CD14-positive monocyte (primary cell): ENCODE results near the gene PELI1. TPM values are rescaled to one million over a fixed set of nuclear protein-coding genes. Genes with fewer than 3 reads are reported as not detected.
"Not testable (repeated sequence)": the region's sequence is repeated elsewhere in the genome, so short reads cannot be mapped to it uniquely, and the experiment has no call there.

Source experiments
- DNase-seq, 3 donors: peaks; one replicate each; pipeline ENCODE4 v3.0.0-alpha.2; 2011 to 2022
- H2AFZ ChIP-seq: 2 replicates; pipeline ENCODE4 v1.6.0; 2012; ENCODE audit warnings: mild to moderate bottlenecking, low read depth, low read length, inconsistent platforms; ENCODE audit not compliant: insufficient read depth, poor library complexity, severe bottlenecking
- H3K27ac ChIP-seq, 2 donors: 1 replicate in 1 of 2; 2 replicates in 1 of 2; pipeline ENCODE4 v1.5.1; 2012 to 2013; ENCODE audit warnings: low read length in 2 of 2, control low read depth in 1 of 2, inconsistent platforms in 1 of 2, low read depth in 1 of 2, mild to moderate bottlenecking in 1 of 2
- H3K27me3 ChIP-seq, 2 donors: one replicate each; pipeline versions ENCODE4 v1.6.0 to v1.6.1; 2011 to 2013; ENCODE audit warnings: low read length in 2 of 2; ENCODE audit not compliant: control insufficient read depth in 2 of 2, insufficient read depth in 2 of 2
- H3K36me3 ChIP-seq, 2 donors: replicated peaks in 1 of 2; 1 replicate in 1 of 2; 2 replicates in 1 of 2; pipeline versions ENCODE4 v1.5.1 to v1.6.1; 2012 to 2013; ENCODE audit warnings: low read length in 2 of 2, control low read depth in 1 of 2, inconsistent platforms in 1 of 2, mild to moderate bottlenecking in 1 of 2; ENCODE audit not compliant: insufficient read depth in 2 of 2, control insufficient read depth in 1 of 2
- H3K4me1 ChIP-seq, 2 donors: 1 replicate in 1 of 2; 2 replicates in 1 of 2; pipeline versions ENCODE4 v1.5.1 to v1.6.1; 2012 to 2013; ENCODE audit warnings: low read length in 2 of 2, control low read depth in 1 of 2, inconsistent platforms in 1 of 2, mild to moderate bottlenecking in 1 of 2, moderate library complexity in 1 of 2; ENCODE audit not compliant: insufficient read depth in 2 of 2, control insufficient read depth in 1 of 2
- H3K4me2 ChIP-seq: replicated peaks from 2 replicates; pipeline ENCODE3; 2012; ENCODE audit warnings: low read length, moderate library complexity, mild to moderate bottlenecking; ENCODE audit not compliant: poor library complexity, severe bottlenecking; ENCODE audit errors: extremely low read depth
- H3K4me3 ChIP-seq, 3 experiments: fragments of 200-600 bp in 1 of 3; sonication (generic) in 1 of 3; replicated peaks in 1 of 3; 1 replicate in 2 of 3; 2 replicates in 1 of 3; pipeline ENCODE4 v1.5.1; 2011 to 2013; ENCODE audit warnings: low read length in 3 of 3, mild to moderate bottlenecking in 3 of 3, control low read depth in 2 of 3, low read depth in 2 of 3, inconsistent platforms in 1 of 3, moderate library complexity in 1 of 3
- H3K79me2 ChIP-seq: 2 replicates; pipeline ENCODE4 v1.6.0; 2012; ENCODE audit warnings: mild to moderate bottlenecking, control low read depth, inconsistent platforms, low read length, moderate library complexity; ENCODE audit not compliant: insufficient read depth
- H3K9ac ChIP-seq: 2 replicates; pipeline ENCODE4 v1.6.0; 2017; ENCODE audit warnings: low read length, mild to moderate bottlenecking; ENCODE audit not compliant: insufficient read depth, poor library complexity, severe bottlenecking
- H3K9me3 ChIP-seq, 2 donors: replicated peaks in 1 of 2; 1 replicate in 1 of 2; 2 replicates in 1 of 2; pipeline versions ENCODE4 v1.5.1 to v1.6.1; 2012 to 2013; ENCODE audit warnings: low read length in 2 of 2, control low read depth in 1 of 2; ENCODE audit not compliant: control insufficient read depth in 1 of 2, insufficient read depth in 1 of 2
- H4K20me1 ChIP-seq: 2 replicates; pipeline ENCODE4 v1.6.0; 2012; ENCODE audit warnings: mild to moderate bottlenecking, low read length, control low read depth, moderate library complexity; ENCODE audit not compliant: insufficient read depth
- H3K27ac Mint-ChIP-seq, 7 donors: one replicate each; pipeline ENCODE4 v1.8.0; 2020; ENCODE audit warnings: mild to moderate bottlenecking in 7 of 7, mixed read lengths in 7 of 7, moderate library complexity in 6 of 7, inconsistent platforms in 2 of 7
- H3K27me3 Mint-ChIP-seq, 3 donors: one replicate each; pipeline ENCODE4 v1.8.0; 2021 to 2022; ENCODE audit warnings: low read depth in 3 of 3, mild to moderate bottlenecking in 3 of 3, mixed read lengths in 3 of 3, moderate library complexity in 3 of 3, inconsistent platforms in 1 of 3
- H3K36me3 Mint-ChIP-seq, 2 donors: one replicate each; pipeline ENCODE4 v1.8.0; 2020; ENCODE audit warnings: mixed read lengths in 2 of 2, inconsistent platforms in 1 of 2, mild to moderate bottlenecking in 1 of 2
- H3K4me1 Mint-ChIP-seq: one replicate; pipeline ENCODE4 v1.8.0; 2020; ENCODE audit warnings: mild to moderate bottlenecking, mixed read lengths
- H3K4me3 Mint-ChIP-seq, 2 donors: one replicate each; pipeline ENCODE4 v1.8.0; 2020; ENCODE audit warnings: mild to moderate bottlenecking in 2 of 2, mixed read lengths in 2 of 2, moderate library complexity in 1 of 2
- H3K9me3 Mint-ChIP-seq, 7 donors: one replicate each; pipeline ENCODE4 v1.8.0; 2020 to 2022; ENCODE audit warnings: mixed read lengths in 7 of 7, mild to moderate bottlenecking in 6 of 7, moderate library complexity in 6 of 7, inconsistent platforms in 2 of 7
- CTCF ChIP-seq: fragments of 200-600 bp; IDR thresholded peaks from one replicate; pipeline ENCODE4 v1.8.0; 2022; ENCODE audit warnings: antibody characterized with exemption, mild to moderate bottlenecking
- WGBS: methylation state at CpG from one replicate; pipeline ENCODE4 v1.1.5; 2013; ENCODE audit warnings: missing lambda C conversion rate; ENCODE audit not compliant: insufficient coverage; 5-methylcytosine and 5-hydroxymethylcytosine counted together
- intact Hi-C, 2 donors: fragments of 100-400 bp; cut with micrococcal nuclease; formaldehyde crosslinking; loops; one replicate each; pipeline versions ENCODE4 v1.15.0 to v1.15.1; 2023
- polyA plus RNA-seq, 3 donors: library from polyadenylated mRNA; depleted of rRNA in 1 of 3; unstranded in 2 of 3; stranded (reverse) in 1 of 3; fragments of 300-500 nt in 2 of 3; fragments of >200 nt in 1 of 3; fragmentation: Illumina TruSeq in 2 of 3; gene quantifications; 1 replicate in 2 of 3; 2 replicates in 1 of 3; pipeline ENCODE4 v1.2.3, GENCODE V29; 2012 to 2021

Gene PELI1
- polyA plus RNA-seq, 3 donors, result 44.7 to 106 (median 53.6) TPM

- Histone ChIP-seq H3K79me2 (peaks cover 42% of the 10 kb centered on the region), H3K4me1 (peaks cover 6 to 12% of the 10 kb centered on the region in 2 donors), H2AFZ (no peak overlapping the region), H3K27ac (peak overlapping the region in 1 of 2 donors; percentile 59), H3K4me2 (no peak overlapping the region), H3K4me3 (no peak overlapping the region), H3K9ac (no peak overlapping the region), H4K20me1 (peaks cover 100% of the 10 kb centered on the region), H3K9me3 (no peaks in the 10 kb centered on the region), H3K27me3 (no peaks in the 10 kb centered on the region), H3K36me3 (peaks cover 59 to 78% of the 10 kb centered on the region in 2 donors)
- Mint-ChIP-seq H3K4me1 (peaks cover 19% of the 10 kb centered on the region), H3K9me3 (no peaks in the 10 kb centered on the region), H3K27ac (peak overlapping the region in 5 of 7 donors; percentile 17 to 83 (median 65)), H3K27me3 (peaks cover 0 to 1% (median 0%) of the 10 kb centered on the region in 3 donors), H3K36me3 (peaks cover 67 to 87% of the 10 kb centered on the region in 2 donors), H3K4me3 (no peak overlapping the region)
- intact Hi-C loops, result no loop called here
- TF ChIP-seq CTCF, result no peak
- peak in 1 of 3 donors; percentile 4 for DNase-seq
- WGBS, result no CpG with 5 or more reads among the region's 5 CpGs
Observed at GRCh38 chr2:64105670-64106461, 38.4 kb downstream of the PELI1 start.

- Mint-ChIP-seq H3K27ac (no peak overlapping the region), H3K4me1 (peaks cover 16% of the 10 kb centered on the region), H3K27me3 (peaks cover 0 to 1% (median 0%) of the 10 kb centered on the region in 3 donors), H3K9me3 (no peaks in the 10 kb centered on the region), H3K4me3 (no peak overlapping the region), H3K36me3 (peaks cover 72 to 91% of the 10 kb centered on the region in 2 donors)
- H3K4me1 ChIP-seq, result peaks cover 6 to 12% of the 10 kb centered on the region in 2 donors
- H3K27ac ChIP-seq, result no peak overlapping the region
- no peaks in the 10 kb centered on the region for H3K27me3 ChIP-seq
- intact Hi-C loops, result no loop called here
- no peaks in the 10 kb centered on the region for H3K9me3 ChIP-seq
- no peak for TF ChIP-seq CTCF
- H3K4me2 ChIP-seq, result no peak overlapping the region
- H4K20me1 ChIP-seq, result peaks cover 100% of the 10 kb centered on the region
- no peak overlapping the region for H3K4me3 ChIP-seq
- DNase-seq, result no peak
- peaks cover 66 to 87% of the 10 kb centered on the region in 2 donors for H3K36me3 ChIP-seq
- H3K9ac ChIP-seq, result no peak overlapping the region
- peaks cover 33% of the 10 kb centered on the region for H3K79me2 ChIP-seq
- H2AFZ ChIP-seq, result no peak overlapping the region
- WGBS, result no CpG with 5 or more reads among the region's 1 CpG
Observed at GRCh38 chr2:64104933-64105332, 39.3 kb downstream of the PELI1 start.

- intact Hi-C loops, H3K27ac ChIP-seq, H3K4me3 Mint-ChIP-seq, H3K9me3 Mint-ChIP-seq, H3K4me2 ChIP-seq, H3K9ac ChIP-seq, H3K9me3 ChIP-seq, H2AFZ ChIP-seq, DNase-seq, H3K4me3 ChIP-seq, H3K27me3 ChIP-seq, H3K27me3 Mint-ChIP-seq: not testable (repeated sequence)
- peaks cover 12% of the 10 kb centered on the region for H3K4me1 Mint-ChIP-seq
- Histone ChIP-seq H3K4me1 (peaks cover 6 to 12% of the 10 kb centered on the region in 2 donors), H3K36me3 (peaks cover 84 to 95% of the 10 kb centered on the region in 2 donors), H3K79me2 (peaks cover 12% of the 10 kb centered on the region), H4K20me1 (peaks cover 100% of the 10 kb centered on the region)
- H3K27ac Mint-ChIP-seq, result peak overlapping the region in 1 of 7 donors; percentile 63
- peaks cover 77 to 94% of the 10 kb centered on the region in 2 donors for H3K36me3 Mint-ChIP-seq
- 100% methylated on average over 4 of the region's 7 CpGs for WGBS
Observed at GRCh38 chr2:64102736-64103135, 41.5 kb downstream of the PELI1 start.
